PC-3 (cell line): ENCODE results near the gene CDK5RAP2. TPM values are rescaled to one million over a fixed set of nuclear protein-coding genes. Genes with fewer than 3 reads are reported as not detected.

Experiments used
- ATAC-seq: fragments of 200-7000 bp; cut with Tn5 transposase; 2 replicates; pipeline ENCODE4 v1.9.1; 2020; ENCODE audit warnings: mild to moderate bottlenecking, moderate library complexity
- BruUV-seq: library from RNA; stranded (reverse); fragments of 400-500 nt; replicated peaks from 2 replicates; lab custom pipeline; 2021; lab: Mats Ljungman, UMichigan
- CTCF ChIA-PET: fragments of 300-600 bp; sonication (Branson Sonifier 250); formaldehyde crosslinking; loops from one replicate; lab custom pipeline; 2022; ENCODE audit warnings: antibody characterized with exemption; lab: Charles Lee
- POLR2A ChIA-PET: fragments of 300-600 bp; sonication (Branson Sonifier 250); formaldehyde crosslinking; loops from one replicate; lab custom pipeline; 2022; ENCODE audit warnings: antibody characterized with exemption; ENCODE audit not compliant: unreplicated experiment; lab: Charles Lee
- DNase-seq: peaks from one replicate; pipeline ENCODE4 v3.0.0-alpha.2; 2015
- H2AFZ ChIP-seq: fragments of 300-600 bp; sonication (generic); 2 replicates; pipeline ENCODE4 v1.6.0; 2016; ENCODE audit warnings: antibody characterized with exemption, low read length
- H3F3A ChIP-seq: fragments of 300-600 bp; sonication (generic); one replicate; pipeline ENCODE4 v1.6.0; 2017; ENCODE audit warnings: antibody characterized with exemption, low read length, control low read depth, mild to moderate bottlenecking; ENCODE audit not compliant: unreplicated experiment
- H3K27ac ChIP-seq: fragments of 300-600 bp; sonication (generic); 2 replicates; pipeline ENCODE4 v1.5.1; 2016; ENCODE audit warnings: mild to moderate bottlenecking, low read length
- H3K27me3 ChIP-seq: fragments of 300-600 bp; sonication (generic); 2 replicates; pipeline ENCODE4 v1.6.1; 2016; ENCODE audit warnings: low read length, mixed read lengths
- H3K36me3 ChIP-seq: fragments of 300-600 bp; sonication (generic); 2 replicates; pipeline ENCODE4 v1.6.1; 2016; ENCODE audit warnings: low read depth, mixed run types, low read length, mixed read lengths
- H3K4me1 ChIP-seq: fragments of 300-600 bp; sonication (generic); 2 replicates; pipeline ENCODE4 v1.5.1; 2016; ENCODE audit warnings: low read length; ENCODE audit not compliant: insufficient read depth
- H3K4me2 ChIP-seq: fragments of 300-600 bp; sonication (generic); 2 replicates; pipeline ENCODE4 v1.6.0; 2016; ENCODE audit warnings: low read length
- H3K4me3 ChIP-seq: fragments of 300-600 bp; sonication (generic); 2 replicates; pipeline ENCODE4 v1.5.1; 2016; ENCODE audit warnings: mild to moderate bottlenecking, low read length, mixed read lengths
- H3K79me2 ChIP-seq: fragments of 300-600 bp; sonication (generic); 2 replicates; pipeline ENCODE4 v1.6.1; 2017; ENCODE audit warnings: low read length, mixed read lengths
- H3K9ac ChIP-seq: fragments of 300-600 bp; sonication (generic); 2 replicates; pipeline ENCODE4 v1.6.0; 2016; ENCODE audit warnings: mild to moderate bottlenecking, low read length
- H3K9me2 ChIP-seq: fragments of 300-600 bp; sonication (generic); replicated peaks from 2 replicates; pipeline ENCODE4 v1.6.1; 2016; ENCODE audit warnings: mixed run types, low read length, mixed read lengths
- H3K9me3 ChIP-seq: fragments of 300-600 bp; sonication (generic); 2 replicates; pipeline ENCODE4 v1.6.1; 2016; ENCODE audit warnings: low read length, mixed read lengths
- H4K20me1 ChIP-seq: fragments of 300-600 bp; sonication (generic); 2 replicates; pipeline ENCODE4 v1.6.1; 2016; ENCODE audit warnings: low read length, mixed read lengths
- CTCF ChIP-seq: fragments of 300-600 bp; sonication (generic); conservative IDR thresholded peaks from 2 replicates; pipeline ENCODE4 v1.5.1; 2017; ENCODE audit warnings: antibody characterized with exemption, low read depth, mild to moderate bottlenecking, low read length
- EZH2 ChIP-seq: fragments of 300-600 bp; sonication (generic); IDR thresholded peaks from one replicate; pipeline ENCODE4 v1.6.1; 2017; ENCODE audit warnings: antibody characterized with exemption, mild to moderate bottlenecking, low read length; ENCODE audit not compliant: unreplicated experiment
- EZH2phosphoT487 ChIP-seq: fragments of 300-600 bp; sonication (generic); IDR thresholded peaks from 2 replicates; pipeline ENCODE4 v1.6.1; 2018; ENCODE audit warnings: mild to moderate bottlenecking, antibody characterized with exemption, low read length, borderline replicate concordance
- intact Hi-C: fragments of 100-400 bp; cut with micrococcal nuclease; formaldehyde crosslinking; loops from 2 replicates; pipeline ENCODE4 v1.9.0; 2023
- total RNA-seq: library from RNA; depleted of rRNA; stranded (reverse); fragments of >200 nt; gene quantifications from 2 replicates; pipeline ENCODE4 v1.2.3, GENCODE V29; 2014

CDK5RAP2 gene
- total RNA-seq, 1 experiment from 2014 or later, result 37.4 TPM

- ChIA-PET POLR2A (no interaction called here), CTCF (no interaction called here)
- TF ChIP-seq CTCF (no peak), EZH2phosphoT487 (no peak), EZH2 (no peak)
- DNase-seq (no peak), ATAC-seq (peak; percentile 34; the same call in 1 of the 2 replicates)
- H3K79me2 ChIP-seq, result no peaks in the 10 kb centered on the region
- H3K4me2 ChIP-seq, result no peak overlapping the region
- H3F3A ChIP-seq, result no peaks in the 10 kb centered on the region
- H3K9me2 ChIP-seq, result no peaks in the 10 kb centered on the region
- no peak overlapping the region for H3K27ac ChIP-seq
- H3K9me3 ChIP-seq, result no peaks in the 10 kb centered on the region
- no peaks in the 10 kb centered on the region for H4K20me1 ChIP-seq
- no peaks in the 10 kb centered on the region for H3K27me3 ChIP-seq
- H3K9ac ChIP-seq, result no peak overlapping the region
- peaks cover 10% of the 10 kb centered on the region for H3K36me3 ChIP-seq
- H3K4me1 ChIP-seq, result 0 out of 2 replicates have a peak, but pooled peaks cover 4% of the 10 kb centered on the region
- H2AFZ ChIP-seq, result no peak overlapping the region
- no peak overlapping the region for H3K4me3 ChIP-seq
- intact Hi-C loops, result no loop called here
- no TSS peak for BruUV-seq
Measured at GRCh38 chr9:120386390-120387131, 193.4 kb downstream of the CDK5RAP2 start.

- Histone ChIP-seq H3K4me2 (no peak overlapping the region), H3K36me3 (peaks cover 7% of the 10 kb centered on the region; the same call in 1 of the 2 replicates), H3K9me2 (no peaks in the 10 kb centered on the region), H4K20me1 (no peaks in the 10 kb centered on the region), H3K79me2 (no peaks in the 10 kb centered on the region), H3K9ac (no peak overlapping the region), H3K4me1 (0 out of 2 replicates have a peak, but pooled peaks cover 4% of the 10 kb centered on the region), H3F3A (no peaks in the 10 kb centered on the region), H3K4me3 (no peak overlapping the region), H2AFZ (no peak overlapping the region), H3K27ac (no peak overlapping the region), H3K27me3 (no peaks in the 10 kb centered on the region), H3K9me3 (no peaks in the 10 kb centered on the region)
- ATAC-seq (no peak), DNase-seq (no peak)
- ChIA-PET POLR2A (no interaction called here), CTCF (no interaction called here)
- TF ChIP-seq EZH2, result no peak
- TF ChIP-seq CTCF, result no peak
- no peak for TF ChIP-seq EZH2phosphoT487
- intact Hi-C loops, result no loop called here
- BruUV-seq, result no TSS peak
Measured at GRCh38 chr9:120385606-120386389, 194.2 kb downstream of the CDK5RAP2 start.
